Keratinocyte (primary cell): ENCODE results near the gene KRTAP5-2. TPM values are rescaled to one million over a fixed set of nuclear protein-coding genes. Genes with fewer than 3 reads are reported as not detected.
"Not testable (repeated sequence)": the region's sequence is repeated elsewhere in the genome, so short reads cannot be mapped to it uniquely, and the experiment has no call there.

Experiments
- DNase-seq: peaks from one replicate; pipeline ENCODE4 v3.0.0-alpha.2; 2011; ENCODE audit warnings: low read depth, missing footprints, low spot score
- FAIRE-seq: peaks from 2 replicates; lab custom pipeline; 2011; peaks lifted over from hg19 to GRCh38; lab: Jason Lieb, UNC
- H2AFZ ChIP-seq: 2 replicates; pipeline ENCODE4 v1.6.0; 2012; ENCODE audit warnings: low read length, control low read depth, inconsistent platforms; ENCODE audit not compliant: control insufficient read depth
- H3K27ac ChIP-seq: 2 replicates; pipeline ENCODE4 v1.5.1; 2011; ENCODE audit warnings: low read length; ENCODE audit not compliant: control insufficient read depth, insufficient read depth
- H3K27me3 ChIP-seq: 3 replicates; pipeline ENCODE4 v1.6.0; 2011; ENCODE audit warnings: low read length; ENCODE audit not compliant: control insufficient read depth, insufficient read depth; ENCODE audit errors: extremely low read depth
- H3K36me3 ChIP-seq, 2 experiments: 2 replicates in 1 of 2; 3 replicates in 1 of 2; pipeline ENCODE4 v1.5.1; 2011; ENCODE audit warnings: low read length in 2 of 2, mild to moderate bottlenecking in 1 of 2; ENCODE audit not compliant: control insufficient read depth in 2 of 2, insufficient read depth in 2 of 2; ENCODE audit errors: extremely low read depth in 1 of 2
- H3K4me1 ChIP-seq: 3 replicates; pipeline ENCODE4 v1.5.1; 2011; ENCODE audit warnings: low read length; ENCODE audit not compliant: control insufficient read depth, insufficient read depth; ENCODE audit errors: extremely low read depth
- H3K4me2 ChIP-seq: 3 replicates; pipeline ENCODE4 v1.6.0; 2011; ENCODE audit warnings: low read depth, low read length; ENCODE audit not compliant: control insufficient read depth, insufficient read depth; ENCODE audit errors: extremely low read depth
- H3K4me3 ChIP-seq, 3 experiments: fragments of 200-600 bp in 1 of 3; sonication (generic) in 1 of 3; 2 replicates in 2 of 3; 3 replicates in 1 of 3; pipeline ENCODE4 v1.5.1; 2011 to 2016; ENCODE audit warnings: low read length in 3 of 3, mild to moderate bottlenecking in 3 of 3, control low read depth in 2 of 3, inconsistent platforms in 1 of 3, low read depth in 1 of 3, mixed read lengths in 1 of 3, mixed run types in 1 of 3, moderate library complexity in 1 of 3; ENCODE audit not compliant: control insufficient read depth in 2 of 3, insufficient read depth in 2 of 3; ENCODE audit errors: extremely low read depth in 1 of 3
- H3K79me2 ChIP-seq: 2 replicates; pipeline ENCODE4 v1.6.0; 2012; ENCODE audit warnings: low read length; ENCODE audit not compliant: control insufficient read depth, insufficient read depth
- H3K9ac ChIP-seq: 3 replicates; pipeline ENCODE4 v1.6.0; 2011; ENCODE audit warnings: low read length; ENCODE audit not compliant: control insufficient read depth, insufficient read depth; ENCODE audit errors: extremely low read depth
- H3K9me1 ChIP-seq: 3 replicates; pipeline ENCODE4 v1.6.0; 2011; ENCODE audit warnings: low read length; ENCODE audit not compliant: control insufficient read depth, insufficient read depth; ENCODE audit errors: extremely low read depth
- H3K9me3 ChIP-seq: 2 replicates; pipeline ENCODE4 v1.5.1; 2012; ENCODE audit warnings: low read depth, low read length; ENCODE audit not compliant: control insufficient read depth
- H4K20me1 ChIP-seq: 3 replicates; pipeline ENCODE4 v1.6.0; 2011; ENCODE audit warnings: low read length; ENCODE audit not compliant: control insufficient read depth, insufficient read depth; ENCODE audit errors: extremely low read depth
- CTCF ChIP-seq, 3 experiments: IDR thresholded peaks in 1 of 3; conservative IDR thresholded peaks in 1 of 3; optimal IDR thresholded peaks in 1 of 3; 2 replicates in 2 of 3; 3 replicates in 1 of 3; pipeline versions ENCODE3 to v1.5.1; 2011; ENCODE audit warnings: low read length in 3 of 3, mild to moderate bottlenecking in 3 of 3, moderate library complexity in 2 of 3, control low read depth in 1 of 3, inconsistent platforms in 1 of 3; ENCODE audit not compliant: insufficient read depth in 2 of 3; ENCODE audit errors: extremely low read depth in 1 of 3
- EZH2 ChIP-seq: IDR thresholded peaks from one replicate; pipeline ENCODE4 v1.6.1; 2012; ENCODE audit warnings: inconsistent platforms, mild to moderate bottlenecking, low read length, moderate library complexity
- dilution Hi-C: fragments of 300-500 bp; cut with MboI; formaldehyde crosslinking; loops from one replicate; pipeline ENCODE4 v1.7.0; 2020; ENCODE audit warnings: low sequenced_read_pairs; ENCODE audit not compliant: extremely low pct_ligation_motif_present
- polyA plus RNA-seq, 5 experiments: library from polyadenylated mRNA; depleted of rRNA in 3 of 5; stranded (reverse) in 3 of 5; stranded (forward) in 1 of 5; unstranded in 1 of 5; fragments of >200 nt; gene quantifications; 1 replicate in 1 of 5; 2 replicates in 3 of 5; 3 replicates in 1 of 5; pipeline versions ENCODE4 v1.2.1 to v1.2.3, GENCODE V29; 2011 to 2012; ENCODE audit warnings: missing spikeins in 2 of 5, low read depth in 1 of 5, low replicate concordance in 1 of 5

Gene KRTAP5-2
- polyA plus RNA-seq, 1 donor (not counting 4 experiments of a cell fraction or from before 2014, with no cell fraction given), result not detected

- H3K79me2 ChIP-seq, H3K4me2 ChIP-seq, H4K20me1 ChIP-seq, H3K4me3 ChIP-seq, H2AFZ ChIP-seq, H3K9ac ChIP-seq, H3K36me3 ChIP-seq, dilution Hi-C loops, H3K9me3 ChIP-seq, DNase-seq, H3K9me1 ChIP-seq, H3K4me1 ChIP-seq, FAIRE-seq, H3K27ac ChIP-seq: not testable (repeated sequence)
- peaks cover 21% of the 10 kb centered on the region for H3K27me3 ChIP-seq
- peak; percentile 25 for TF ChIP-seq EZH2
These were observed 9.2 kb upstream of the KRTAP5-2 start for GRCh38 chr11:1607156-1607845.

GRCh38 chr11:1605923-1606322 is 7.8 kb upstream of the KRTAP5-2 start:
- H2AFZ ChIP-seq, H3K4me3 ChIP-seq, H3K79me2 ChIP-seq, DNase-seq, H3K4me1 ChIP-seq, H4K20me1 ChIP-seq, dilution Hi-C loops, H3K9me1 ChIP-seq, H3K36me3 ChIP-seq, FAIRE-seq, H3K9ac ChIP-seq, H3K4me2 ChIP-seq, H3K27ac ChIP-seq, H3K9me3 ChIP-seq: not testable (repeated sequence)
- H3K27me3 ChIP-seq, result peaks cover 21% of the 10 kb centered on the region

GRCh38 chr11:1604711-1605110 is 6.6 kb upstream of the KRTAP5-2 start:
- FAIRE-seq, result no peak
- H3K4me1 ChIP-seq, result no peaks in the 10 kb centered on the region
- no peak overlapping the region for H2AFZ ChIP-seq
- no peak overlapping the region for H3K27ac ChIP-seq
- H3K9ac ChIP-seq, result no peak overlapping the region
- no peak overlapping the region for H3K4me2 ChIP-seq
- TF ChIP-seq EZH2, result no peak
- no peak for TF ChIP-seq CTCF (optimal IDR thresholded peaks at IDR 0.05 in 1 of 3, IDR thresholded peaks at IDR 0.05 in 1 of 3, conservative IDR thresholded peaks at IDR 0.05 in 1 of 3; ENCODE audit: extremely low read depth in 1 of 3, insufficient read depth in 2 of 3, low read length in 3 of 3)
- H4K20me1 ChIP-seq, result no peaks in the 10 kb centered on the region
- no peaks in the 10 kb centered on the region for H3K36me3 ChIP-seq
- peaks cover 21% of the 10 kb centered on the region for H3K27me3 ChIP-seq
- no peaks in the 10 kb centered on the region for H3K9me1 ChIP-seq
- H3K4me3 ChIP-seq, result no peak overlapping the region
- no peaks in the 10 kb centered on the region for H3K79me2 ChIP-seq
- dilution Hi-C loops, result no loop called here
- DNase-seq, result no peak
- no peaks in the 10 kb centered on the region for H3K9me3 ChIP-seq
